Ovary (tissue), 3 donors: Measurements from ENCODE around the gene CNTRL.

Experiments
- CTCF ChIP-seq, 3 donors: fragments of 450-650 bp in 2 of 3; fragments of 200-600 bp in 1 of 3; IDR thresholded peaks; one replicate each; pipeline versions ENCODE4 v1.5.1 to v1.8.0; 2016 to 2022; ENCODE audit warnings: antibody characterized with exemption in 3 of 3, mild to moderate bottlenecking in 1 of 3
- EP300 ChIP-seq: sonication (generic); formaldehyde crosslinking; IDR thresholded peaks from one replicate; pipeline ENCODE4 v1.6.1; 2017; ENCODE audit warnings: antibody characterized with exemption
- POLR2A ChIP-seq: fragments of 450-650 bp; IDR thresholded peaks from one replicate; pipeline ENCODE4 v1.6.1; 2017; ENCODE audit warnings: antibody characterized with exemption, mild to moderate bottlenecking, moderate library complexity
- donor health status: DM: no; HTN: no; CAD: no.

DNA sequence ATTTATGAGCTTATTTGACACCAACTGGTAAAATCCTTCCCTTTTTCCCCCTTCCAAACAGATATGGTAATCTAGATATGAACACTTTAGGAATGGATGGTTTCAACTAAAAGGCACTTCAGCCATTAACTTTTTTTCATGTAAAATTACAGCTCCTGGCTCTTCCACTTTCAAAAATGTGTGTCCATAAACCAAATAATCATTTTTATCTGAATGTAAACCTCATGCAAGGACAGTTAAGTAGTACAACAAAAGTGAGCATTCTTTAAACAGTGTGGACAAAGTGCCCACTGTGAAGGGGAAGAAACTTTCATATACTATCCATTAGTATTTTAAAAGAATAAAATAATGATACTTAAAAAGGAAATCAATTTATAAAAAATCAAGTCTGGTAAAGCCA is 109.7 kb downstream of the CNTRL start:
- TF ChIP-seq CTCF (IDR thresholded peaks at IDR 0.05) (no peak), EP300 (no peak), POLR2A (no peak)
